Right renal pelvis (tissue), 4 donors: ENCODE data around the gene BBC3. TPM values are rescaled to one million over a fixed set of nuclear protein-coding genes. Genes with fewer than 3 reads are reported as not detected.
A peak's percentile ranks its signal among the peaks of the same experiment; 100 is the strongest.
"Not testable (repeated sequence)": the region's sequence is repeated elsewhere in the genome, so short reads cannot be mapped to it uniquely, and the experiment has no call there.

Experiments
- DNase-seq, 4 donors: peaks; one replicate each; pipeline ENCODE4 v3.0.0-alpha.2; 2013; ENCODE audit warnings: low read depth in 4 of 4, low spot score in 3 of 4, missing footprints in 1 of 4
- polyA plus RNA-seq, 4 donors: library from polyadenylated mRNA; unstranded; fragments of 120-200 nt; gene quantifications; one replicate each; pipeline ENCODE4 v1.2.1, GENCODE V29; 2013; ENCODE audit not compliant: insufficient read length in 4 of 4

Gene BBC3
- polyA plus RNA-seq, 4 donors = 1.1 to 2.9 (median 1.6) TPM

DNA sequence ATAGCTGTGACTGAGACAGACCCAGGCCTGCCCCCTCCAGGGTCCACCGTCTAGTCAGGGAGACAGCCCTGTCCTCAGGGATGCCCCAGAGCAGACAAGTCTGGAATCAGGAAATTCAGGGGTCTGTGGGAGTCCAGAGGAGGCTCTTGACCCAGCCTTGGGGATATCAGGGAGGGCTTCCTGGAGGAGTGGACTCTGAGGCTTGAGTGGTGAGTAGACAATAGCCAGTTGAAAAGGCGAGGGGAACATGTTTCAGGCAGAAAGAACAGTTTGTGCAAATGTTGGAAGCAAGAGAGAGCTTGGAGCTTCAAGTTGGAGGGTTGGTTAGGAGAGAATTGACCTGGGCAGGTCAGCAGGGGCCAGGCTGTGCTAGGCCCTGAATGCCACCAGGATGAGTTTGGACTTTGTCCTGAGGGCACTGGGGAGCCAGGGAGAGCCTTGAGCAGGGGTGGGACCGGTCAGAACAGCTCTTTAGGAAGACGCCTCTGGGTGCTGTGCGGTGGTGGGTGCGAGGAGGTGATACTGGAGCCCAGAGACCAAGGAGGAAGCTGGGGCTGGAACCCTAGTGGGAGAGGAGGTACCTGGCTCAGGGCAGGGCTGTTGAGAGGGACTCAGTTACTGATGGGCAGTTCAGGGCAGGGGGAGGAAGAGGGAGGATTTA is 28.0 kb upstream of the BBC3 start:
- DNase-seq = no peak

DNA sequence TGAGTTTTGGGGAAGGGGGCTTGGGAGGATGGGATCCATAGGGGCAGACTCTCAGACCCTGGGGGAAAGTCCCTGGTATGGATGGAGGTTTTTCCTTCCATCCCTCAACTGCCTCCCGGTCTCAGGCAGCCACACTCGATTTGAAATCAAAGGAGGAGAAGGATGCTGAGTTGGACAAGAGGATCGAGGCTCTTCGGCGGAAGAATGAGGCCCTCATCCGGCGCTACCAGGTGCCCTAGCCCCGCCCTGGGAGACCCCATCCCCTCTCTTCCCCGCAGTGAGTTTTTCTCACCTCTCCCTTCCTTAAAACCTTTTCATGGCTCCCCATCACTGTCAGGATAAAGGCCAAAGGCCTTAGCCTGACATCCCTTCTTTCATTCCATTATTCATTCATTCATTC is 27.4 kb upstream of the BBC3 start:
- no peak for DNase-seq

DNA sequence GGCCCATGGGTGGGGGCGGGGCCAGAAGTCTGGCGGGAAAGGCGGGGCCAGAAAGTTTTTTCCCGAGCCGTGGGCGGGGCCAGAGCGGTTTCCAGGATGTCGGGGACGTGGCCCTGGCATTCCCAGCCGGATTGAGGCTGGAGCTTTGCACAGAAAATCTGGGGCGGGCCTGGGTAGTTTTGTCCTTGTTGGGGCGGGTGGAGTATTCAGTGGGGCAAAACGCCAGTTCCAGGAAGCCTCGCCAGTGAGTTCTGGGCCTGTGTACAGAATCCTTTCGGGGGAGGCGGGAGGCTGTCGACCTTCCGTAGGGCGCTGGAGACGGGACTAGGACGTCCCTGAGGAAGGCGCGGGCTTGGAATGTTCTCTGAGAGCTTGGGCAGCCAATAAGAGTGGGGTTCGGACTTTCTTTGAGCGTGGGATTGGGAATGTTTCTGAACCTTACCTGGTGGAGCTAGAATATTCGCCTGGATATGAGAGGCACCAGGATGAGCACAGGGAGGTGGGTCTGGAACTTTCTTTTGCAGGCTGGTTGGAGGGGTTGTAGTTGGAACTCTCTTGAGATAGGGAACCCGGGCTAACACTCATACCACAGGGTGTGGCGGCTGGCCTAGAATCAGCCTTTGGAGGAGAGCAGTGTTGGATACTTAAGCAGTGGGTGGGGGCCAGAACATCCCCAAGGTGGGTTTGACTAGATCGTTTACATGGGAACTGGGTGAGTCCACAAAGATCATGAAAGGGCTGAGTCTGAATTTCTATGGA is 26.6 kb upstream of the BBC3 start:
- no peak for DNase-seq

DNA sequence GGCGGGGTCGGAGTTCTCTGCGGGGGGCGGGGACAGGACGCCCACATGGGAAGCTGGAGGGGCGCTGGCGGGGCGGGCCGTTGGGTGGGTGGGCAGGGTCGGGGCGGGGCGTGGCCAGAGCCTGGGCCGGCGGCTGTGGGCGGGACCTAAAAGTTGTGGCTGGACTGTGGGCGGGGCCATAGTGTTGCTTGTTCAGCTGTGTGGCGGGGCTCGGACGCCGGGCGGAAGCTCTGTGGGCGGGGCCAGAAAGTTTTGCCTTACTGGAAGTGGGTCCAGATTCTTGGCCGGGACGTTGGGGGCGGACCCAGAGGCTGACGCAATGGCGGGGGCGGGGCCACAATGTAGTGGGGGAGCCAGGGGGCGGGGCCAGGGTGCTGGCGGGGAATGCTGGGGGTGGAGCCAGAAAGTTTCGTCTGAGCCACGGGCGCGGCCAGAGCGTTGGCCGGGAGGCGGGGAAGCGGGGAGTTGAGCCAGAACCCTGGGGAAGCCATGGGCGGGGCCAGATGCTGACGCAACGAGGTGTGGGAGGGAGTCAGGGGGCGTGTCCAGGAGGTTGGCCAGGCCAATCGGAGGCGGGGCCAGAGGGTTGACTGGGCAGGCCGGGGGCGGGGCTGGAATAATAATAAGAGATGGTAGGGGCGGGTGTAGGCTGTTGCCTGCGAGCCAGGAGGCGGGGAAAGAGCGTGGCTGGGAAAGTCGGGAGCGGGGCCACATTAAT is 25.9 kb upstream of the BBC3 start:
- peak; percentile 98 to 99 (median 98) for DNase-seq

DNA sequence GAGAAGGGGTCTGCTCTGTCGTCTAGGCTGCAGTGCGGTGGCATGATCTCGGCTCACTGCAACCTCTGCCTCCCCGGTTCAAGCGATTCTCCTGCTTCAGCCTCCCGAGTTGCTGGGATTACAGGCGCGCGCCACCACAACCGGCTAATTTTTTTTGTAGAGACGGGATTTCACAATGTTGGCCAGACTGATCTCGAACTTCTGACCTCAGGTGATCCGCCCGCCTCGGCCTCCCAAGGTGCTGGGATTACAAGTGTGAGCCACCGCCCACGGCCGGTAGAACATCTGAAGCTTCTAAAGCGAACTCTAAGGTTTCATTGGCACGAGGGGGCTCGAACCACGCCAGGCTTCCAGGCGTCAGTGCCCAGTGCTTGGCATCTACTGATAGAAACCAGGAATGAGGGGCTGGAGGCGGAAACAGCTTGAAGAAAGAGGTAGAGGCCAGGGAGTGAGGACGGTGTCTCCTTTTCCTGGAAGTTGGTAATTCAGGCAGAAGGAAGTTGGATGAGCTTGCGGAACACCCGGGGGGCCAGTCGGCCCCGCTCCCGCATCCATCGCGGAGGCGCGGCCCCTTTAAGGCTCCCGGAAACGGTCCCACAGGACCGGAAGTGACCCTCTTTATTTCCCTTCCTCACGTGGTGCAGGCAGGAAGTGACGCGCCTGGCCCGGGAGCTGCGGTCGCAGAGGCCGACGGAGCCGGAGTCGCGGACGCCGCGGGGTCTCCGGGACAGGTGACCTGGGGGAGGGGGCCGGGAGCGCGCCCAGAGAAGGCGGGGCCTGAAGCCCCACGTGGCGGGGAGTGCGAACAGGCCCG is 25.1 kb upstream of the BBC3 start, which contains the start of gene CCDC9:
CCDC9 (plus strand) TSS at position 647 of the 814 bp plus-strand sequence. CDS start 1,876 bp downstream, outside the sequence.
- peak; percentile 91 to 95 (median 94) for DNase-seq

DNA sequence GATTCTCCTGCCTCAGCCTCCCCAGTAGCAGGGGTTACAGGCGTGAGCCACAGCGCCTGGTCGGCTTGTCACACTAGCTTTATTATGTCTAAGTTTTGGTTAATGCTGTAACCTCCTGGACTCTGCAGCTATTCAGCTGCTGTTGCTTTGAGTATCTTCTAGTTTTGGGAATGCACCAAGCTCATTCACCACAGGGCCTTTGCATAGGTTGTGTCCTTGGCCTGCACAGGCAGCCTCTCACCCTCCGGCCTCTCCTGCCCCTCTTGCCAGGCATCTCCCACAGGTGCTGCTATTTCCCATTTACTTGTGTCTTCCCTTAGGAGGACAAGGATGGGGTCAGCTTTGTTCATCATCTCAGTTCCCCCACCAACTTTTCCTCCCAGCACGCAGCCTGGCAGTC is 23.0 kb upstream of the BBC3 start:
- DNase-seq = no peak

DNA sequence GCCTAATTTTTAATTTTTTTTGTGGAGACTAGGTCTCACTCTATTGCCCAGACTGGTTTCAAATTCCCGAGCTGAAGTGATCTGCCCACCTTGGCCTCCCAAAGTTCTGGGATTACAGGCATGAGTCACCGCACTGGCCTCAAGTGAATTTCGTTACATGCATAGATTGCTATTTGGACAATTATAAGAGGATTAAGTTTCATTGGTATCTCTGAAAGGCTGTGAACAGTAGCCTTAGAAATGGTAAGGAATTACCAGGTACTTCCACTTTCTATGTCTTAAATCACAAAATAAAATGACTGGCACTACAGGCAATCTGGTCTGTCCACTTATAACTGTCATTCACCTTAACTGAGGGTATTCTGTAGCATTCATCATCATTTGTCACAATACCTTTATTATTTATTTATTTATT is 22.5 kb upstream of the BBC3 start:
- no peak for DNase-seq

DNA sequence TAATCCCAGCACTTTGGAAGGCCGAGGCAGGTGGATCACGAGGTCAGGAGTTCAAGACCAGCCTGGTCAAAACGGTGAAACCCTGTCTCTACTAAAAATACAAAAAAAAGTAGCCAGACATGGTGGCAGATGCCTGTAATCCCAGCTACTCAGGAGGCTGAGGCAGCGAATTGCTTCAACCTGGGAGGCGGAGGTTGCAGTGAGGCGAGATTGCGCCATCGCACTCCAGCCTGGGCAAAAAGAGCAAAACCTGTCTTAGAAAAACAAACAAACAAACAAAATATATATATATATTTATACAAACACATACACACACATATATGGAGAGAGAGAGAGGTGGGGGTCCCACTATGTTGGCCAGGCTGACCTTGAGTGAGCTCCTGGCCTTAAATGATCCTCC is 22.0 kb upstream of the BBC3 start:
- not testable (repeated sequence) for DNase-seq

DNA sequence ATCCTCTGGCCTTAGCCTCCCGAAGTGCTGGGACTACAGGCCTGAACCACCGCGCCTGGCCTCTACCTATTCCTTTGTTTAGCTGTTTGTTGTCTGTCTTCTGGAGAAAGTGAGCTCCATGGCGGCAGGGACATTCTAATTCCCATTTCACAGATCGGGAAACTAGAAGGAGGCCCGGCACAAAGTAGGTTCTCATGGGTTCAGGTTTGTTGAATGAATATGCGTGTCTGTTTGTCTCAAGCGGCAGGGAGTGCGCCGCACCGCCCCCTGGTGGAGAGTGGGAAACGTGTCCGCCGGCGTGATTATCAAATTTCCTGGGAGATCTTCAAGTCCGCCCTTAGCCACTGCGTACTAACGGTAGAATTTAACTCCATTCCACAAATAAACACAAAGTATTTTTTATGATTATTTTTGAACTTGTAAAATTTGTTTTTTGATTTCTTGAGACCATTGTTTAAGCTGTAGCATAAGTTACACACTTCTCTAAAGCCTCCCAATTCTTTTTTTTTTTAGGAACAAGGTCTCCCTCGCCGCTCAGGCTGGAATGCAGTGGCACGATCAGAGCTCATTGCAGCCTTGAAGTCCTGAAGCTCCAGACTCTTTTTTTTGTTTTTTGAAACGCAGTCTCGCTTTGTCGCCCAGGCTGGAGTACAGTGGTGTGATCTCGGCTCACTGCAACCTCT is 16.4 kb upstream of the BBC3 start:
- no peak for DNase-seq

DNA sequence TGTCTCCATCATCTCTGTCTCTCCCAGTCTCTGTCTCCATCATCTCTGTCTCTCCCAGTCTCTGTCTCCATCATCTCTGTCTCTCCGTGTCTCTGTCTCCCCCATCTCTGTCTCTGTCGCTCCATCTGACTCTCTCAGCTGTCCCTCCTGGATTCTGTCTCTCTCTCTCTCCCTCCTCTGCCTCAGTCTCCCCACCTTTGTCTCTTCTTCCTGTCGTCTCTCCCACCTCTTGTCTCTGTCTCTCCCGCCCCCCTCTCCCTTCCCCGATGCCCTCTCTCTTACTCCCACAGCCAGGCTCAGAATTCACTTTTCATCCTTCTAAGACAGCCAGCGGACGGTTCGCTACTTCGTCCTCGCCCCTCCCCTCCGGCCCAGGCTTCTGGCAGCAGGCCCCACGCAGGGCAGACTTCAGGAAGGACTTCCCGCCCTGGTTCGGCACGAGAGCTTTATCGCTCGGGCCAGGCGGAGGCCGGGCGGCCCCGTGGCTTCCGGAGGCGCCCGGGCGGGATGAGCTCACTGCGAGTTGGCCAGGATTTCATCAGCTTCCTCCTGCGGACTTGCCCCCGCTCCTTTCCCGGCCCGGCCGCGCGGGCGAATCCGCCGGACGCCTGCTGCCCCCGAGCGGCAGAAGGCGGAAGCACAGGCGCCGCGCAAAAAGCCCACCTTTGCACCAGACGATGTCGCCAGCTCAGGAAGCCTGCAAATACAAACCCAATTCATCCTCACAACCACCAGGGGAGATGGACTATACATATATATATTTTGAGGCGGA is 13.0 kb upstream of the BBC3 start:
- DNase-seq = peak; percentile 77 to 86 (median 82)

DNA sequence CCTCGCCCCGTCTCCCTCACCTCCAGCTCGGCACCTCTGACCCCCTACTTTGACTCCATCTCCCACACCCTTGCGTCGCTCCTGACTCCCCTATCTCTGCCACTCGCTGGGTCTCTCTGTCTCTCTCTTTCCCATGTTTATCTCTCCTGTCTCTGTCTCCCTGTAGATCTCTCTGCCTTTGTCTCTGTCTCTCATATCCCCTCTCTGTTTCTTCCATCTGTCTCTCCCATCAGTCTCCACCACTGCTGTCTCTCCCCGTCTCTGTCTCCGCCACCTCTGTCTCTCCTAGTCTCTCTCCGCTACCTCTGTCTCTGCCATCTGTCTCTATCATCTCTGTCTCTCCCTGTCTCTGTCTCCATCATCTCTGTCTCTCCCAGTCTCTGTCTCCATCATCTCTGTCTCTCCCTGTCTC is 12.4 kb upstream of the BBC3 start:
- no peak for DNase-seq

DNA sequence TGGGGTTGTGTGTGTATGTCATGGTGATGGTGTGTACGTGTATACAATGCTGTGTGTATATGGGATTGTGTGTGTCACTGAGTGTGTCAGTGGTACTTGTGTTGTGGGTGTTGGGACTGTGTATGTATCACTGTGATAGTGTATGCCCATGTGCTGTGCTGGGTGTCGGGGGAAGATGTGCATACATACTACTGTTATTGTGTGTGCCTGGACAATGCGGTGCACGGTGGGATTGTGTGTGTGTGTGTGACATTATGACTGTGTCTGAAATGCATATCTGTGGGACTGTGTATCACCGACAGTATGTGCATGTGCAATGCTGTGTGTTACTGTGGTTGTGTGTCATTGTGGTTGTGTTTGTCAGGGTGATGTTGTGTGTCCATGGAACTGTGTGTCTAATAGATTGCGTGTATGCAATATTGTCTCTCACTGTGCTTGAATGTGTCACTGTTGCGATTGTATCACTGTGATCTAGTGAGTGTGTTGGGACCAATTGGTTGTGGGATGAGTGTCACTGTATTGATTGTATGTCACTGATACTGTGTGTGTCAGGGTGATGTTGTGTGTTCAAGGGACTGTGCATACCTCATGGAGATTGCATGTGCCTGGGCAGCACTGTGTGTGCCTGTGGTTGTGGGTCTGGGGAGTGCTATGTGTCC is 11.0 kb upstream of the BBC3 start:
- no peak for DNase-seq

DNA sequence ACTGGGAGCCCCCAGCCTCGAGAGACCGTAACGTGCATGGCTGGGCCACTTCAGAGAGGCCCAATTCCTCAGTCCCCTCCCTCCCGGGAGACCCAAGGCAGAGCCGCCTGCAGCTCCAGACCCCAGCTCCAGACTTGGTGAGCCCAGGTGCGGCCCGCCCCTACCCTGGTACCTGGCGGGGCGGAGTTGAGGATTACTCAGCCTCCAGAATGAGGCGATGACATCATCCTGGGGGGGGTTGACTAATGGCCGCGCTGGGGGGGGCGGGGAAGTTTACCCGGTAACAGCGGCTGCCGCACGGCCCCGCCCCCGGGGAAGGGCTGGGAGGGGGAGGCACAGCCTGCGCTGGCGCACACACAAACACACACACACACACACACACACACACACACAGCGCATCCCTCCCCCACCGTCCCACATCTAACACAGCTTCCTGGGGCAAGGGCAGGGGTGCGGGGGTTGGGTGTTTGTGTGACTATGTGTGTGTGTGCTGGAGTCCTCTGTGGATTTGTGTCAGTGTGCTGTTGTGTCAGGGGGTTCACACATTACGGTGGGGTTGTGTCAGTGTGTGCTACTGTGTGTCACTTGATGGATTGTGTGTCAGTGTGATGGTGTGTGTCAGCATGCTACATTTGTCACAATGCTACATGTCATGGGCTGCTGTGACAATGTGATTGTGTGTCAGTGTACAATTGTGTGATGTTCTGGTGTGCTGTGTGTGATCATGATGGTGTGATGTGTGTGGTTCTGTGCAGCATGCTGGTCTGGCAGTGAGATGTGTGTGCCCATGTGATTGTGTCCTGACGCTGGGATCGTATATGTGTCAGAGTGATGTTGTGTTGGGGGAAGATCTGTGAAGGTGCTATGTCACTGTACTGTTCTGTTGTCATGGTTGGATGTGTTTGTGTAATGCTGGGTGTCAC is 10.3 kb upstream of the BBC3 start:
- no peak for DNase-seq

DNA sequence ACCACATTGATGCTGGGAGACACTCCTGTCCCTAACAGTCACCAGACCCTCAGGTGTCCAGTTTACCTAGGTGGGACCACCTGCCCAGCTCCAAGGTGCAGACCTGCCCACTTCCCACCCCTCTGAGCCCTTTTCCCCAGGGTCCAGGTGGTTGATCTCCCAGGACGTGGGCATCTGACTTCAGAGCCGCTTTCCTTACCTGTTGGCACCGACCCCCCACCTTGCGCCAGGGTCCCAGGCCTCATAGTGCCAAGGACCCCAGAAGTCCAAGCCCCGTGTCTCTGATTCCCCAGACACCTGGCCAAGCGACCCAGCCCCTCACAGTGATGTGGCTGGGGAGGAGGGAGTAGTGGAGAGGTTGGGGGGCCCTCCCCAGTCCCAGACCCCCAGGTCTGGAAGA is 9.6 kb upstream of the BBC3 start:
- no peak for DNase-seq

DNA sequence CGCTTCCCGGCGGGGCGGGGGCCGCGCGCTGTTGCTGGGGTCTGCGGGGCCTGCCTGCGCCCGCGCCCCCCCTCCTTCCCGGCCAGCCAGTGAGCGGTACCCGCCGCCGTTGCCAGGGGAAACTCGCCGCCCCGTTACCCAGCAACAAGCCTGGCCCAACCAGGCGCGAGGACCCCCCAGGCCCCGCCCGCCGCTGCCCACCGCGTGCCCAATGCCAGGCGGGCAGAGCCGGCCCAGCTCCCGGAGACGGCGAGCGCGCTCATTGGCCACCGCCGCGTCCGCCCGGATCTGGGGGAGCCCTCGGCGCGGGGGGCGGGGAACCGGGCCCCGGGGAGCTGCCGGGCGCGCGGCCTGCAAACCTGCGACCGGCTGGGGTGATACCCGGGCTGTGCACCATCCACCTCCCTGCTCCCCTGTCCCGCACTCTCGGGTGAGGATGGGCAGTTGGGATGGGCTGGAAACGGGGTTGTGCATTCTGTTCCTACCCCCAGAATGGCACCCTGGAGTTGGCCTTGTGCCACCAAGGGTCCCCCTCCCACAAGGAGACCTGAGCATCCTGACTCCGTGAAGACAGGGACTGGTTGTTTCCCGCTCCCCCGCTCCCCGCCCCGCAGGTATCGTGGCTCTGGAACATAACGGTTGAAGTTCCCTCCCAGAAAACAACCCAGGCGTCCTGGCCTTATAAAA is 8.8 kb upstream of the BBC3 start:
- DNase-seq = no peak

DNA sequence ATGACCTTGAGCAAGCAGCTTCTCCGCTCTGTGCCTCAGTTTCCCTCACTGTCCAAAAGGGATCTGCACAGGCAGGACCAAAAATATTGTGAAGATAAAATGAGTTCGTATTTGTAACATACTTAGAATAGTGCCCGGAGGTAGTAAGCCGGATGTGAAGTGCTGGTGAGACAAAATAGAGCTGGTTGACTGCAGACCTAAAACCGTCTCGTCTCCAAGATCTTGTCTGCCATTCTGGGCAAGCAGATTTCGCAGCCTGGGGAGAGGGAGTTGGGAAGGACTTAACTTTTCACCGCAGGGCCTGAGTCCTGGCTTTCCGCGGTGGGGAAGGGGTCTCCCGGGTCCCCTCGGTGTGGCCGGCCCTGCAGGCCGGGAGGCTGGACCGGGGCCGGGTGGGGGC is 8.2 kb upstream of the BBC3 start:
- DNase-seq = no peak

DNA sequence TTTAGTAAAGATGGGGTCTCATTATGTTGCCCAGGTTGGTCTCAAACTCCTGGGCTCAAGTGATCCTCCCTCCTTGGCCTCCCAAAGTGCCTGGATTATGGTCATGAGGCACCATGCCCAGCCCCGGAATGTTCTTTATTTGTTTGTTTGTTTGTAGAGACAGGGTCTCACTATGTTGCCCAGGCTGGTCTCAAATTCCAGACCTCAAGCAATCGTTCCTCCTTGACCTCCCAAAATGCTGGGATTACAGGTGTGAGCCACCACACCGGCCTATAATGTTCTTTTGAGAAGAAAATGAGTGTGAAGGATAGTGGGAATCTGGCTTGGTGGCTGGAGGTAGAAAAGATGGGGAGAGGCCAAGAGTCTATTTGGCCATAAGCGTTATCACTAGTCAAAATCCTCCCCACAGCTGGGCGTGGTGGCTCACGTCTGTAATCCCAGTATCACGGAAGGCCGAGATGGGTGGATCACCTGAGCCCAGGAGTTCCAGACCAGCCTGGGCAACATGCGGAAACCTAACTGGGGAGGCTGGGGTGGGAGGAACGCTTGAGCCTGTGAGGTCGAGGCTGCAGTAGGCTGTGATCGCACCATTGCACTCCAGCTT is 5.2 kb upstream of the BBC3 start:
- DNase-seq = no peak
